Ovary (tissue), 9 donors: ENCODE results near the gene ARHGAP21. TPM values are rescaled to one million over a fixed set of nuclear protein-coding genes. Genes with fewer than 3 reads are reported as not detected.

Experiments used
- DNase-seq, 5 donors: peaks; one replicate each; pipeline ENCODE4 v3.0.0-alpha.2; 2019 to 2020
- H3K27ac ChIP-seq, 2 donors: fragments of 200-600 bp; one replicate each; pipeline versions ENCODE4 v1.5.1 to v1.8.0; 2019 to 2022
- H3K27me3 ChIP-seq: fragments of 200-600 bp; one replicate; pipeline ENCODE4 v1.8.0; 2022
- H3K36me3 ChIP-seq: fragments of 200-600 bp; sonication (generic); one replicate; pipeline ENCODE4 v1.5.1; 2019
- H3K4me1 ChIP-seq: one replicate; pipeline ENCODE4 v1.8.1; 2013; ENCODE audit warnings: mild to moderate bottlenecking, moderate library complexity; ENCODE audit not compliant: insufficient read depth
- H3K4me3 ChIP-seq: fragments of 200-600 bp; sonication (generic); one replicate; pipeline ENCODE4 v1.5.1; 2017
- H3K9me3 ChIP-seq, 2 donors: fragments of 200-600 bp in 1 of 2; sonication (generic) in 1 of 2; one replicate each; pipeline versions ENCODE4 v1.5.1 to v1.8.1; 2013 to 2019; ENCODE audit warnings: mild to moderate bottlenecking in 1 of 2, moderate library complexity in 1 of 2
- CTCF ChIP-seq, 3 donors: fragments of 450-650 bp in 2 of 3; fragments of 200-600 bp in 1 of 3; IDR thresholded peaks; one replicate each; pipeline versions ENCODE4 v1.5.1 to v1.8.0; 2016 to 2022; ENCODE audit warnings: antibody characterized with exemption in 3 of 3, mild to moderate bottlenecking in 1 of 3
- EP300 ChIP-seq: sonication (generic); formaldehyde crosslinking; IDR thresholded peaks from one replicate; pipeline ENCODE4 v1.6.1; 2017; ENCODE audit warnings: antibody characterized with exemption
- POLR2A ChIP-seq: fragments of 450-650 bp; IDR thresholded peaks from one replicate; pipeline ENCODE4 v1.6.1; 2017; ENCODE audit warnings: antibody characterized with exemption, mild to moderate bottlenecking, moderate library complexity
- WGBS, 3 donors: extraction: QIAGEN DNeasy Blood & Tissue Kit in 1 of 3; methylation state at CpG; one replicate each; pipeline versions ENCODE4 v1.1.5 to v1.1.7; 2013 to 2017; 5-methylcytosine and 5-hydroxymethylcytosine counted together
- intact Hi-C, 4 donors: fragments of 100-400 bp; cut with DNase I; formaldehyde crosslinking; loops; one replicate each; pipeline versions ENCODE4 v1.11.0 to v1.15.1; 2022 to 2023
- polyA plus RNA-seq, 2 donors: library from polyadenylated mRNA; stranded (reverse); fragments of 200-250 nt in 1 of 2; fragments of 350-450 nt in 1 of 2; fragmentation: Illumina TruSeq in 1 of 2; extraction: RNeasy Lipid Tissue Mini Kit (QIAGEN cat#74804) in 1 of 2; gene quantifications; one replicate each; pipeline ENCODE4 v1.2.3, GENCODE V29; 2013 to 2014
- total RNA-seq, 7 donors: library from RNA; depleted of rRNA in 2 of 7; stranded (reverse); fragments of >200 nt in 2 of 7; fragmentation: NEBNext Ultra II Directional in 3 of 7; extraction: Animal tissue kit (Norgen Biotek cat#: 25700) in 3 of 7; gene quantifications; one replicate each; pipeline versions ENCODE4 v1.1.0 to v1.2.4, GENCODE V29; 2016 to 2023
- donor health status: DM: no; HTN: no; CAD: no; lungs with moderate emphysema.
- donor health status: DM: no; HTN: no; CAD: no.
- donor health status: Bipolar disorder and iron deficiency.
- donor health status: DM: yes; HTN: yes; CAD: no.
- donor health status: DM: no; HTN: no; CAD: no.
- donor health status: DM: yes; HTN: yes; CAD: no.

The ARHGAP21 gene
- total and polyA plus RNA-seq, 9 donors: 36.3 to 166 (median 82.6) TPM

DNA sequence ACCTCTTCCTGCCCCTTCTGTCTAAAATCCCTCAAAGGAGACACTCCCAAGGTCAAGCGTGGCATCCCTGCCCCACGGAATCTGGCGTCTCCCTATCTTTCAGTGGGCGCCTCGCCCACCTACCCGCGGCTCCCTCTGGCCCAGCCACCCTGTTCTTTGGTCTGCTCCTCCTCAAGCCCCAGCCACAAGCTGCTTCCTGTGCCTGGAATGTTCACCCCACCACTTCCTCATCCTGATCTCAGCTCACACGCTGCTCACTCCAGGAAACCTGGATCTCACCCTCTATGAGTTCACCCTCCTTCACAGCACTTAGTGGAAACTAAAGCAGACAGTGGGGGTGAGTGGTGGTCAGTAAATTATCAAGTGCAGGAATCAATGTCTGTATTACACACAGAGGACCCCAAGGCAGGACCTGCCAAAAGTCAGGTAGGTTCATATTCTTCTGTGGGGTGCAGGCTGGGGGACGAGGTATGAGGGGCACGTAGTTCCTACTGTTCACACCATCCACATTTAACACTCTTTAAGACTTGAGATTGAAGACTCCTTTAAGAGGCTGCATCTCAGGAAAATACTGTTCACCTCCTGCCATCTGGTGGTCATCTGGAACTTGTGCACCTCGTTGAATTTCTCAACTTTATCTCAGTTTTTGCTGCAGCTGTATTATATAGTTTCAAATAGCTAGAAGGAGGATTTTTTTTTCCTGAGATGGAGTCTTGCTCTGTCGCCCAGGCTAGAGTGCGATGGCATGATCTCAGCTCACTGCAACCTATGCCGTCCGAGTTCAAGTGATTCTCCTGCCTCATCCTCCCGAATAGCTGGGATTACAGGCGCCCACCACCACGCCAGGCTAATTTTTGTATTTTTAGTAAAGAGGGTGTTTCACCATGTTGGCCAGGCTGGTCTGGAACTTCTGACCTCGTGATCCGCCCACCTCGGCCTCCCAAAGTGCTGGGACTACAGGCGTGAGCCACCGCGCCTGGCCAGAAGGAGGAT is 166.6 kb downstream of the ARHGAP21 start:
- WGBS, 3 donors: 49 to 55% (median 52%) methylated on average over 24 of the region's 24 CpGs
- no peaks in the 10 kb centered on the region for H3K9me3 ChIP-seq
- H3K4me3 ChIP-seq: no peak overlapping the region
- TF ChIP-seq POLR2A (no peak), CTCF (IDR thresholded peaks at IDR 0.05) (peak in 2 of 3 donors; percentile 39 to 40)
- H3K27me3 ChIP-seq: no peaks in the 10 kb centered on the region
- no peak overlapping the region for H3K27ac ChIP-seq
- intact Hi-C loops: no loop called here
- DNase-seq: peak in 2 of 5 donors; percentile 25 to 37
- H3K4me1 ChIP-seq: no peaks in the 10 kb centered on the region
- no peaks in the 10 kb centered on the region for H3K36me3 ChIP-seq

DNA sequence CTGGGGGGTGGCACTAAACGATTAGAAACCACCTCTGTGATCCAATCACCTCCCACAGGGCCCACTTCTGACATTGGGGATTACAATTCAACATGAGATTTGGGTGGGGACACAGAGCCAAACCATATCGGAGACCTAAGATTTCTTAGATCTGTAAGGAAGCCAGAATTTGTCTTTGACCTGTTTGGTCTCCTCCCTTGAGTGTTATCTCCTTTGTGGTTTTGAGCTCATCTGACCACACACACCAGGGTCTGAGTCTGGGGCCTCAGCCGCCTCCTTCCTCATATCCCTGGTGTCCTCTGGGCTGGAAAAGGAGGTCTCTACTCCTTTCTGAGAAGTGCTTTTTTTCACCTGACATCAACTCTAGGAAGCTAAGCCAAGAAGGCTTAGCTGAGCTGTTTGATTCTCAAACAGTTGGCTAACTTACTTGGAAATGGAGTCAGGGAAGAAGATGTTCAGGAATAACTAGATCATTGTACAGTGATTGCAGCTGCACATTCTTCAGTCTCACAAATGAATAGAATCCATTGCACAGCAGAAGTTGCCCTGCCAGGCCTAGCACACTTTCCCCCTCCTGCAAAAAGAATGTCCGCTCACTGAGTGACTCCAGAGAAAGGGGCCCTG is 167.4 kb downstream of the ARHGAP21 start:
- intact Hi-C loops: no loop called here
- 65 to 81% (median 67%) methylated on average over 4 of the region's 4 CpGs for WGBS, 3 donors
- DNase-seq: no peak

GRCh38 chr10:24554036-24554435 is 169.7 kb downstream of the ARHGAP21 start:
- Histone ChIP-seq H3K27me3 (no peaks in the 10 kb centered on the region), H3K36me3 (no peaks in the 10 kb centered on the region), H3K9me3 (no peaks in the 10 kb centered on the region), H3K27ac (no peak overlapping the region), H3K4me1 (no peaks in the 10 kb centered on the region), H3K4me3 (no peak overlapping the region)
- WGBS, 3 donors: 68 to 85% (median 82%) methylated on average over 7 of the region's 7 CpGs
- intact Hi-C loops: no loop called here
- TF ChIP-seq POLR2A: no peak
- TF ChIP-seq CTCF (IDR thresholded peaks at IDR 0.05): no peak
- TF ChIP-seq EP300: no peak
- DNase-seq: no peak

More for the DNA sequence above, 167.4 kb downstream of the ARHGAP21 start:
- Histone ChIP-seq H3K27me3 (no peaks in the 10 kb centered on the region), H3K4me1 (no peaks in the 10 kb centered on the region), H3K9me3 (no peaks in the 10 kb centered on the region), H3K4me3 (no peak overlapping the region), H3K36me3 (no peaks in the 10 kb centered on the region), H3K27ac (no peak overlapping the region)
- no peak for TF ChIP-seq CTCF (IDR thresholded peaks at IDR 0.05)

DNA sequence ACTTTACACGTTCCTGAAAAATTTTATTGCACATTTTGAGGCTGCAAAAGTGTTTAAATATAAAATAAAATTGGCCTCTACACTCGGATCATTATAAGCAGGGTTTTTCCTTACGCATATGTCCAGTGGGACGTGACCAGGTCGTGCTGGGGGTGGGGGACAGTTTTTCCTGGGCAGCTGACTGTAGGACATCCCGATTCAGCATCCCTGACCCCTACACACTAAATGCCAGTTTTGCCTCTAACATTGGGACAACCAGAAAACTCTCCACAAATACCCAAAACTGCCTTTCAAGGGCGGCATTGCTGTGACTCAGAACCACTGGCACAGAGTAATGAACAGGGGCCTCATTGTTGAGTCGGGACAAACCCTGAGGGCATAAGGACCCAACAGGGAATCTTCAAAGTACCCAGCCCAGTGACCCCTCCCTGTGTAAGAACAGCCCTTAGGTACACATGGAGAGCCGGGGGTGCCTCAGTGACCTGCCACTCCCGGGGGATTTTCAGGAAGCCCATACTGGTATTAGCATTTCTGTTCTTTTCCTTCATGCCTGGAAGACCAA is 170.6 kb downstream of the ARHGAP21 start:
- Histone ChIP-seq H3K4me1 (no peaks in the 10 kb centered on the region), H3K27ac (no peak overlapping the region), H3K4me3 (no peak overlapping the region), H3K27me3 (no peaks in the 10 kb centered on the region), H3K9me3 (no peaks in the 10 kb centered on the region), H3K36me3 (no peaks in the 10 kb centered on the region)
- TF ChIP-seq POLR2A: no peak
- TF ChIP-seq CTCF (IDR thresholded peaks at IDR 0.05): no peak
- TF ChIP-seq EP300: no peak
- intact Hi-C loops: no loop called here
- 66 to 70% (median 69%) methylated on average over 10 of the region's 10 CpGs for WGBS, 3 donors
- no peak for DNase-seq
